BLaER1 treated with 17β-estradiol and CSF1 and Interleukin-3, amounts not matched to agents 10 nM and 100 nM (cell line): Measurements from ENCODE around the gene MYH11.
"Not testable (repeated sequence)": the region's sequence is repeated elsewhere in the genome, so short reads cannot be mapped to it uniquely, and the experiment has no call there.

Experiments
- H3K27ac ChIP-seq, 11 experiments: shearing (Covaris generic); formaldehyde crosslinking; 2 replicates each; pipeline ENCODE4 v1.8.1; 2022
- H3K27me3 ChIP-seq, 11 experiments: shearing (Covaris generic); formaldehyde crosslinking; 2 replicates each; pipeline ENCODE4 v1.8.1; 2022
- H3K36me3 ChIP-seq, 11 experiments: shearing (Covaris generic); formaldehyde crosslinking; 2 replicates each; pipeline ENCODE4 v1.8.1; 2022
- H3K4me1 ChIP-seq, 10 experiments: shearing (Covaris generic); formaldehyde crosslinking; 2 replicates each; pipeline ENCODE4 v1.8.1; 2022
- H3K4me2 ChIP-seq, 11 experiments: shearing (Covaris generic); formaldehyde crosslinking; 2 replicates each; pipeline ENCODE4 v1.8.1; 2022
- H3K4me3 ChIP-seq, 10 experiments: shearing (Covaris generic); formaldehyde crosslinking; 2 replicates each; pipeline ENCODE4 v1.8.1; 2022
- H3K9ac ChIP-seq, 11 experiments: shearing (Covaris generic); formaldehyde crosslinking; 2 replicates each; pipeline ENCODE4 v1.8.1; 2022
- H3K9me3 ChIP-seq, 11 experiments: shearing (Covaris generic); formaldehyde crosslinking; replicated peaks in 1 of 11; 2 replicates each; pipeline ENCODE4 v1.8.1; 2022
- H4K20me1 ChIP-seq, 11 experiments: shearing (Covaris generic); formaldehyde crosslinking; 2 replicates each; pipeline ENCODE4 v1.8.1; 2022
- Cebpa-rat ChIP-seq, 11 experiments: shearing (Covaris generic); IDR thresholded peaks; 2 replicates each; pipeline ENCODE4 v1.8.1; 2022

Gene MYH11

GRCh38 chr16:15816228-15816627, 40.6 kb downstream of the MYH11 start:
- H3K4me1 ChIP-seq: peaks cover 16 to 57% (median 43%) of the 10 kb centered on the region in 10 experiments
- no peak overlapping the region for H3K4me2 ChIP-seq
- H3K9me3 ChIP-seq: peaks cover 34 to 56% (median 47%) of the 10 kb centered on the region in 11 experiments
- H3K9ac ChIP-seq: no peak overlapping the region
- peaks cover 0 to 7% (median 0%) of the 10 kb centered on the region in 11 experiments; a peak in 4 of 22 replicates for H3K27me3 ChIP-seq
- H3K36me3 ChIP-seq: no peaks in the 10 kb centered on the region
- H3K4me3 ChIP-seq: no peak overlapping the region
- no peak for TF ChIP-seq Cebpa-rat (IDR thresholded peaks at IDR 0.05)
- H3K27ac ChIP-seq: no peak overlapping the region
- H4K20me1 ChIP-seq: no peaks in the 10 kb centered on the region

GRCh38 chr16:15812401-15812750, 44.5 kb downstream of the MYH11 start:
- peaks cover 0 to 25% (median 0%) of the 10 kb centered on the region in 11 experiments; a peak in 5 of 22 replicates for H3K27me3 ChIP-seq
- not testable (repeated sequence) for H3K36me3 ChIP-seq, H3K4me3 ChIP-seq, H4K20me1 ChIP-seq
- peaks cover 26 to 40% (median 29%) of the 10 kb centered on the region in 11 experiments for H3K9me3 ChIP-seq
- peak overlapping the region in 3 of 11 experiments; percentile 45 to 64 (median 56); a peak in 4 of 22 replicates for H3K9ac ChIP-seq
- peaks cover 38 to 81% (median 68%) of the 10 kb centered on the region in 10 experiments for H3K4me1 ChIP-seq
- H3K4me2 ChIP-seq: peak overlapping the region; percentile 72 to 98 (median 84)
- peak overlapping the region in 3 of 11 experiments; percentile 23 to 71 (median 60); a peak in 3 of 22 replicates for H3K27ac ChIP-seq

GRCh38 chr16:15811481-15812400, 45.1 kb downstream of the MYH11 start:
- Histone ChIP-seq H3K4me1 (peaks cover 40 to 83% (median 74%) of the 10 kb centered on the region in 10 experiments), H3K27ac (peak overlapping the region in 9 of 11 experiments; percentile 6 to 71 (median 28); a peak in 12 of 22 replicates)

DNA sequence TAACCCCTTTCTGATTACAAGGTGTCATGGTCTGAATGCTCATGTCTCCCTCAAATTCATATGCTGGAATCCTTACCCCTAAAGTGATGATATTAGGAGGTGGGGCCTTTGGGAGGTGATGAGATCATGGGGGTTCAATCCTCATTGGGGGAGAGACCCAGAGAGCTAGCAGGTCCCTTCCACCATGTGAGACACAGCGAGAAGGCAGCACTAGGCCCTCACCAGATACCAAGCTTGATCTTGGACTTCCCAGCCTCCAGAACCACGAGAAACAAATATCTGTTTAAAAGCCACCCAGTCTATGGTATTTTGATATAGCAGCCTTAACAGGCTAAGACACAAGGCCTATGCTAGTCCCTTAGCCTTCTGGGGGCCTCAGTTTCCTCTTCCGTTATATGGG, 45.9 kb downstream of the MYH11 start:
- Histone ChIP-seq H4K20me1 (no peaks in the 10 kb centered on the region), H3K4me1 (peaks cover 40 to 91% (median 76%) of the 10 kb centered on the region in 10 experiments), H3K4me2 (peak overlapping the region; percentile 72 to 98 (median 84); a peak in 19 of 22 replicates), H3K4me3 (no peak overlapping the region), H3K9ac (peak overlapping the region in 1 of 11 experiments; percentile 64; a peak in 3 of 22 replicates), H3K27me3 (peaks cover 0 to 34% (median 0%) of the 10 kb centered on the region in 11 experiments; a peak in 5 of 22 replicates), H3K9me3 (peaks cover 15 to 25% (median 17%) of the 10 kb centered on the region in 11 experiments), H3K27ac (peak overlapping the region in 4 of 11 experiments; percentile 6 to 71 (median 55); a peak in 5 of 22 replicates), H3K36me3 (no peaks in the 10 kb centered on the region)
- TF ChIP-seq Cebpa-rat (IDR thresholded peaks at IDR 0.05): no peak

More at GRCh38 chr16:15811481-15812400, 45.1 kb downstream of the MYH11 start:
- peaks cover 0 to 31% (median 0%) of the 10 kb centered on the region in 11 experiments; a peak in 5 of 22 replicates for H3K27me3 ChIP-seq
- H3K4me3 ChIP-seq: peak overlapping the region in 5 of 10 experiments; percentile 0 to 48 (median 23); a peak in 6 of 20 replicates
- no peaks in the 10 kb centered on the region for H4K20me1 ChIP-seq
- H3K36me3 ChIP-seq: no peaks in the 10 kb centered on the region
- no peak for TF ChIP-seq Cebpa-rat (IDR thresholded peaks at IDR 0.05)
- peaks cover 22 to 33% (median 24%) of the 10 kb centered on the region in 11 experiments for H3K9me3 ChIP-seq
- H3K4me2 ChIP-seq: peak overlapping the region; percentile 72 to 98 (median 84)
- peak overlapping the region in 6 of 11 experiments; percentile 17 to 64 (median 44); a peak in 11 of 22 replicates for H3K9ac ChIP-seq

GRCh38 chr16:15810411-15810810, 46.4 kb downstream of the MYH11 start:
- Histone ChIP-seq H3K4me3 (no peak overlapping the region), H3K36me3 (no peaks in the 10 kb centered on the region), H4K20me1 (no peaks in the 10 kb centered on the region), H3K27ac (peak overlapping the region in 1 of 11 experiments; percentile 71; a peak in 1 of 22 replicates), H3K4me1 (peaks cover 40 to 95% (median 76%) of the 10 kb centered on the region in 10 experiments), H3K27me3 (peaks cover 0 to 34% (median 0%) of the 10 kb centered on the region in 11 experiments; a peak in 5 of 22 replicates), H3K4me2 (peak overlapping the region in 8 of 11 experiments; percentile 76 to 98 (median 89); a peak in 14 of 22 replicates), H3K9ac (no peak overlapping the region; a peak in 1 of 22 replicates), H3K9me3 (peaks cover 10 to 20% (median 13%) of the 10 kb centered on the region in 11 experiments)
- no peak for TF ChIP-seq Cebpa-rat (IDR thresholded peaks at IDR 0.05)

DNA sequence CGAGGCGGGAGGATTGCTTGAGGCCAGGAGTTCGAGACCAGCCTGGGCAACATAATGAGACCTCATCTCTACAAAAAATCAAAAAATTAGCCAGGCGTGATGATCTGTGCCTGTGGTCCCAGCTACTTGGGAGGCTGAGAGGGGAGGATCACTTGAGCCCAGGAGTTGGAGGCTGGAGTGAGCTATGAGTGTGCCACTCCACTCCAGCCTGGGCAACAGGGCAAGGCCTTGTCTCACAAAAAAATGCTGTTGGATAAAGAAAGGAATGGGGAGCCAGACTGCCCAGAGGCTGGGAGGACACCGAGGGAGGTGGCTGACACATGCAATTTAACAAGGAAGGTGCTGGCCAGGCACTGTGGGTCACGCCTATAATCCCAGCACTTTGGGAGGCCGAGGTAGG, 47.5 kb downstream of the MYH11 start:
- H3K27ac ChIP-seq, H3K9ac ChIP-seq, H3K4me3 ChIP-seq, H4K20me1 ChIP-seq, H3K36me3 ChIP-seq: not testable (repeated sequence)
- peak overlapping the region; percentile 41 to 98 (median 80); a peak in 15 of 22 replicates for H3K4me2 ChIP-seq
- H3K27me3 ChIP-seq: peaks cover 0 to 34% (median 0%) of the 10 kb centered on the region in 11 experiments; a peak in 5 of 22 replicates
- peaks cover 40 to 88% (median 74%) of the 10 kb centered on the region in 10 experiments for H3K4me1 ChIP-seq
- peaks cover 0 to 14% (median 4%) of the 10 kb centered on the region in 11 experiments; a peak in 12 of 22 replicates for H3K9me3 ChIP-seq

- Histone ChIP-seq H3K9ac (peak overlapping the region in 7 of 11 experiments; percentile 11 to 62 (median 37); a peak in 6 of 22 replicates), H3K36me3 (no peaks in the 10 kb centered on the region), H3K4me1 (peaks cover 40 to 76% (median 62%) of the 10 kb centered on the region in 10 experiments), H3K4me3 (peak overlapping the region in 2 of 10 experiments; percentile 10 to 34; a peak in 2 of 20 replicates), H3K4me2 (peak overlapping the region; percentile 41 to 98 (median 80)), H3K27ac (peak overlapping the region in 3 of 11 experiments; percentile 22 to 35 (median 24); a peak in 4 of 22 replicates), H4K20me1 (no peaks in the 10 kb centered on the region), H3K9me3 (peaks cover 0 to 14% (median 4%) of the 10 kb centered on the region in 11 experiments; a peak in 9 of 22 replicates), H3K27me3 (peaks cover 0 to 34% (median 0%) of the 10 kb centered on the region in 11 experiments; a peak in 5 of 22 replicates)
- no peak for TF ChIP-seq Cebpa-rat (IDR thresholded peaks at IDR 0.05)
Observed at GRCh38 chr16:15808071-15808470, 48.8 kb downstream of the MYH11 start.

GRCh38 chr16:15807603-15808009, 49.2 kb downstream of the MYH11 start:
- peak overlapping the region; percentile 41 to 98 (median 80) for H3K4me2 ChIP-seq
- no peaks in the 10 kb centered on the region for H3K36me3 ChIP-seq
- peaks cover 36 to 71% (median 57%) of the 10 kb centered on the region in 10 experiments for H3K4me1 ChIP-seq
- H3K27me3 ChIP-seq: peaks cover 0 to 34% (median 0%) of the 10 kb centered on the region in 11 experiments; a peak in 5 of 22 replicates
- H4K20me1 ChIP-seq: no peaks in the 10 kb centered on the region
- H3K9ac ChIP-seq: peak overlapping the region in 7 of 11 experiments; percentile 11 to 62 (median 37); a peak in 8 of 22 replicates
- peaks cover 0 to 14% (median 4%) of the 10 kb centered on the region in 11 experiments; a peak in 9 of 22 replicates for H3K9me3 ChIP-seq
- no peak for TF ChIP-seq Cebpa-rat (IDR thresholded peaks at IDR 0.05)
- H3K4me3 ChIP-seq: peak overlapping the region in 2 of 10 experiments; percentile 10 to 34; a peak in 3 of 20 replicates
- peak overlapping the region in 3 of 11 experiments; percentile 22 to 35 (median 24); a peak in 5 of 22 replicates for H3K27ac ChIP-seq
